COLO829 (cell line): Measurements from ENCODE around the gene SMIM24.

Experiments used
- DNase-seq: peaks from one replicate; pipeline ENCODE4 v3.0.0; 2012; ENCODE audit warnings: low spot score

Gene SMIM24

DNA sequence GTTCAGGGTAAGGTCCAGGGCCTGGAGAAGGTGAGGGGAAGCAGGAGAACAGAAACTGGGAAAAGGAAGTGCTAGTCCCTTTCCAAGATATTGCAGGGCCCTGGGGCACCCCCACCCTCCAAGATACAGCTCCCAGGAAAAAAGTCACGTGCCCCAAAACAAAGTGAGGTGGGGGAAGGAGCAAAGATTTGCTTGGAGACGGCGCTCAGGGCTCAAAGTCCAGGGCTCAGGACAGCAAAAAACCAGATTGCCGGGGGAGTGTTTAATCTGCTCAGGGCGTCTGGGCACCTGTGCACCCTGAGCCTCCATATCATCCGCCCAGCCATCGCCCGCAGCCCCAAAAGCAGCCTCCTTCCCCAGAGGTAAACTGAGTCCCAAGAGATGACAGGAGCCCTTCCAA is 6.3 kb downstream of the SMIM24 start:
- DNase-seq = no peak

DNA sequence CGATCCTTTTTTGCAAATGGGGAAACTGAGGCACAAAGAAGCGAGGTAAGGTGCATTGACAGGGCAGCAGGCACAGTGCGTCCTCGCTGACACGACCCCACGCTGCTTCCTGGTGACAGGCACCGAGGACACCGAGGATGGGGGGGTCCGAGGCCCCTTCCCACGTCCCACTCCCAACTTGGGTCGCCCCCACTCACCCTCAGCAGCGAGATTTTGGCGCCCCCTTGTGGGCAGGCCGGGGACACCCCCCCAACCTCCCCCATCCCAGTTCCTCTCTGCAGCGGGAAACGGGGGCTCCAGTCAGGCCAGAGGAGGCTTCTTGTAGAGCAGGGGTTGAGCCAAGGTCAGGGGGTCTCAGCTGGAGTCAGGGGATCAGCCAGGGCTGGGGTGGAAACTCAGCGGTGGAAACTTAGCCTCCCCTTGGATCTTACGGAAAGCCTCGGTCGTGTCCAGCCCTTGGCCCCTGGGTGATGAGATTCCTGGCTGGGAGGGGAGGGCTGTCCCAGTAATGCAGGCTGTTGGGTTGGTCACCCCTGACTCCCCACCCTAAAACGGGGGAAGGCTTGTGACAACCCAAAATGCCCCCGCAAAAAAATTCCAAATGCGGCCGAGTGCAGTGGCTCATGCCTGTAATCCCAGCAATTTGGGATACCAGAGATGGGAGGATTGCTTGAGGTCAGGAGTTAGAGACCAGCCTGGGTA is 8.2 kb downstream of the SMIM24 start:
- DNase-seq = no peak

- no peak for DNase-seq
Observed at GRCh38 chr19:3470500-3471128, 9.7 kb downstream of the SMIM24 start.

- DNase-seq = no peak
Observed at GRCh38 chr19:3469638-3470499, 10.5 kb downstream of the SMIM24 start.

DNA sequence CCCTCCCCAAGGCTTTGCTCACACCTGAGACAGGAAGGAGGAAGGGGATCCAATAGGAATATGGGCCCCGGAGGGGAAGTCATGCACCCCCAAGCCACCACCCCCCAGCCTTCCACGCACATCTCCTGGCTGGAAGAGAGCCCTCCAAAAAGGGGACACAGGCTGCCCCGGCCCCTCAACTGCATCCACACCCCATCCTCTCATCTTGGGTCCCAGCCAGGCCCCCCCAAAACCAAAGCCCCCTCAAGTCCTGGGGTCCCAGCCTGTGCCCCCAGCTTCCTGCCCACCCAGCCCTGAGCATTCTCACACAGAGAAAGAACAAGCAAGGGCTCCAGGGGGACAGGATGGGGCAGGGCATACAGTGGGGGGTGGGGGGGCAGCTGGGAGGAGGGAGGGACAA is 12.1 kb downstream of the SMIM24 start:
- DNase-seq = no peak

DNA sequence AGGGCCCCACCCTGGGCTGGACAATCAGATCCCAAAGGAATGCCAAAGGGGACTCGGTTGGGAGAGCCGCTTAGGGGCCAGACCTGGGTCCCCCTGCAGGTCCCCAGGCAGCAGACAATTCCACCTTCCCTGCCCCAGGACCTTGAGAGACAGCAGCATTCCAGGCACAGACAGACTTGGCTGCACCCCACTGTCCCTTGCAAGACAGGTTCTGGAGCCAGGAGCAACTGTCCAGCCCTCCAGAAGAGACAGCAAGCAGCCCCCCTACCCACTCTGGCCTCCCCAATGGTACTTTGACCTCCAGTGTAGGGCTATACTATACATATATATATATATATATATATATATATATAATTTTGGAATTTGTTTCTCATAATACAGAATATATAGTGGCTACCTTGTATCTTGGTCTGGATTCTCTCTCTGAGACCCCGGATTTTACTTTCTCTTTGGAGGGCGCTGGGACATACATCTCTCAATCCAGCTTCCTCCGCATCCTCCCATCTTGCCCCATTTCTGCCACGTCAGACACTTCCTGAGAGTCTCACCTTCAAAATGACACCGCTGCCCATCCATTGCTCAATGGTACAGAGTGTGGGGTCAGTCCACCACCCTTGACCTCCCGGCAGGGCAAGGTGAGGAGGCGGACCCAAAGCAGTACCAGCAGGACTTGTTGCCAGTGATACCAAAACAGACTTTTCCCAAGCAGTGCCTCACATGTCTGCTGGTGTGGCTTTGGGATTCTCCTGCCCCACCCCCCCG is 12.7 kb downstream of the SMIM24 start:
- no peak for DNase-seq

GRCh38 chr19:3466635-3467034 is 13.7 kb downstream of the SMIM24 start:
- no peak for DNase-seq

GRCh38 chr19:3465552-3465951 is 14.8 kb downstream of the SMIM24 start:
- no peak for DNase-seq

DNA sequence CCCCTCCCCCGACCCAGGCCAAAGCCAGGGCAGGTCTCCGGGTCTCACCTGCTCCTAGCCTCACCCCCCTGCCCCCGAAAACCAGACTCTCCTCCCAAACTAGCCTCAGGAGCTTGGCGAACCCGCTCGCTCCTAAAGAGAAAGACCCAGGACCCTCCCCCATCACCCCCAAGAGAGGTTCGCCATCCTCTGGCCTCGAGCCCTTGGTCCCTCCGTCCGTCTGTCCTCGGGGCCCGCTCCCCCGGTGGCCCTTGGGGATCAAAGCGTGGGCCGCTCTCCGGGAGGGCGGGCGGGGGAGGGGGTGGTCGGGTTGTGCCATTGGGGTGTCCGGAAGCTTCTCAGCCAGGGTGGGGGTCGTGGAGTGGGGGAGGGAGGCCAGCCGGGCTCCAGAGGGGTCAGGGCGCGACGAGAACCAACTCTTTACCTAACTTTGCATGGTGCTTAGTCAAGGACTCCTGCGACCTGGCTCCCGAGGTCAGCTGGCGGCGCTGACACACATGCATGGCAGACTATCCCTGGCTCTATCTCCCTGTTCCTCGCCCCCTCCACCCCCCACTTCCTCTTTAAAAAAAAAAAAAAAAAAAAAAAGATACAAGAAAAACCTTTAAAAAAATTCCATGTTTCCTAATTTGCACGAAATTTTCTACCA is 15.6 kb downstream of the SMIM24 start:
- DNase-seq = no peak

- no peak for DNase-seq
Observed at GRCh38 chr19:3463714-3464586, 16.4 kb downstream of the SMIM24 start.

DNA sequence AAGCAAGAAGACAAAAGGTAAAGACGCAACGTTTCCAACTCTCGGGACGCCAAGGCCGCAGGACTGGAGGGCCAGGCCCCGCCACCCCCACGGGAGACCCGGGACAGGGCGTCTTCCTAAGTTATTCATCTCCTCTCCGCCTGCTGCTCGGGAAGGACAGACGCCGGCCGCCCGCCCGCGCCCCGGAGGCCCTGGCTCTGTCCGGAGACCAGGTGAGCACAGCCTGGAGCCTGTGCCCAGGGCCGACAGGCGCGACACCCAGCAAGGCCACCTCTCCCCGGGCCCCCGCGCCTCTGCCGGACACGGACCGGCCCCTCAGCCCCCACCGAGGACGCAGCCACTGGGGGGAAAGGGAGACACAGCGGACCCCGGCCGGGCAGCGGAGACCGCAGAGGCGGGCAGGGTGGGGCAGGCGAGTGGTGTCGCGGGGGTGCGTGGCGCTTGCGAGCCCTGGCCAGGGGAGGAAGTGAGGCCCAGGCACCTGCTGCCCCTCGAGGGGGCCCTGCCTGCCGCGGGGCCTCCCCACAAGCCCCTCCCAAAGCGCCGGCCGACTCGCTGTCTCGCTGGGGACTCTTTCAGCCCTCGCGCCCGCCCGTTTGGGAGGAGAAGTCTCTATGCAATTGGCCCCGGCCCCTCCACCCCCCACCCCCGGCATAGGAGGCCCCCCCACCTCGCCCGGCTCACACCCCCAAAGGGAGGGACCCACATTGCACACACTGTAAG is 17.2 kb downstream of the SMIM24 start:
- no peak for DNase-seq

GRCh38 chr19:3459965-3460582 is 20.3 kb downstream of the SMIM24 start:
- DNase-seq = no peak

- no peak for DNase-seq
Observed at GRCh38 chr19:3459089-3459881, 21.0 kb downstream of the SMIM24 start.

DNA sequence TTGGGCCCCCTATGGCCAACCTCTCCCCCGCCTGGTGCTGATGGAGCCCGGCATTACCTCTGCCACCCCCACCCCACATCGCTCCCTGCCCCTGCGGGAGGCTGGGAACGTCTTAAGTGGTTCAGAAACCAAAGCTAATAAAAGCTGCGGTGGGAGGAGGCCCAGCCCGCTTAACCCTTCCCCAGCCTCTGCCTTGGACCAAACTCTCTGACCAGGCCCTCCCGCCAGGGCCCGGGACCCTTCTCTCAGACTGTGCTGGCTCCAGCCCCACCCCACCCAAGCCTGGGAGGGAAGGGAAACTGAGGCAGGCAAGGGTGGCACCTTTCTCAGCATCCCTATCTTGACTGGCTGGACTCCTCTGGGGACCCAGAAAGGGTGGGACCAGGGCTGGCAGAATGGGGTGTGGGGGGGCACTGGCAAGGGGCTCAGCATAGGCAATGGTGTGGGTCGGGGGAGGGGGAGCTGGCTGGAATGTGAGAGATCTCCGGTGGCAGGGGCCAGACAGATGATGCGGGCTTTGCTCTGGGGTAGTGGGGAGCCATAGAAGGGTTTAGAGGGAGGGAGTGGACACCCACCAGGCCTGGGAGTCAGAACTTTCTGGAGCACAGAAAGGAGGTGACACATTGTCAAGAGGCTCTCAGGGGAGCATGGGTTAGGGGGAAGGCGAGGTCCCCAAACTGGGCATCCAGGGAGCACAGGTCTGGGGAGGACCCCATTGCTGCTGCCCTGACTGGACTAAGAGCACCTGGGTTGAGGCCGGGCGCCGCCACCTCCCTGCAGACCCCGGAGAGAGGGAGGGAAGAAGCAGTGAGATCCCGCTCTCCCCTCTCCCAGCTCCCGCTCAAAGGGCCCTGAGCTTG is 21.9 kb downstream of the SMIM24 start:
- no peak for DNase-seq

DNA sequence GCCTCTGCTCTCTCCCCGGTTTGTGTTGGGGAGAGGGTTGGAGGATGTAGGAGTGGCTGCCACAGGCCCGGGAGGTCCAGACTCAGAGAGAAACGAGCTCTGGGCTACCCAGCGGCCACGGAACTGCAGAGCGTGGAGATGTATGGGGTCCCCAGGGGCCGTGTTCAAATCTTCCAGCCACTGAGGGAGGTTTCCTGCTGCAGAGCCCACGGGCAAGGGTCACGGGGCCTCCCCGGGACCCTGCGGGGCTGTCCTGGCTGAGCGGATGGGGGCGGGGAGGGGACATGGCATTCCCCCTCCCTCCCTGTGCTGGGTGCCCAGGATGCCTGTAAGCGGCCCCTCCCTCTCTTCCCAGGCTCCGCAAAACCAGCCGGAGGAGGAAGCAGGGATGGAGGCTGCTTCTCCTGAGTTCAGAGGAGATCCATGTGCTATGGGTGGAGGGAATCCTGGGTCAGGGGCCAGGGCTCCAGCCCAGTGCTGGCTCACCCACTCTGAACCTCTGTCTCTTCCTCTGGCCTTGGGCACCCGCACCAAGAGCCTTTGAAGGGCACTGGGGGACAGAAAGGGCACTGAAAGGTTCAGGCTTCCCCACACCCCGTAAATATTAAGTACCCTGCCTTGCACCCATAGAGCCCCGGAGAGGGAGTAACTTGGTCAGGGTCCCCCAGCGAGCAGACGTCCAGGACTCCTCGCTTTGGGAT is 22.6 kb downstream of the SMIM24 start:
- DNase-seq = no peak

GRCh38 chr19:3456925-3457527 is 23.3 kb downstream of the SMIM24 start:
- no peak for DNase-seq
